ENCODE data around the gene KCTD14. TPM values are rescaled to one million over a fixed set of nuclear protein-coding genes. Genes with fewer than 3 reads are reported as not detected.

The KCTD14 gene
- total RNA-seq, 2 donors from 2014 or later, result 8.6 to 12.8 TPM

DNA sequence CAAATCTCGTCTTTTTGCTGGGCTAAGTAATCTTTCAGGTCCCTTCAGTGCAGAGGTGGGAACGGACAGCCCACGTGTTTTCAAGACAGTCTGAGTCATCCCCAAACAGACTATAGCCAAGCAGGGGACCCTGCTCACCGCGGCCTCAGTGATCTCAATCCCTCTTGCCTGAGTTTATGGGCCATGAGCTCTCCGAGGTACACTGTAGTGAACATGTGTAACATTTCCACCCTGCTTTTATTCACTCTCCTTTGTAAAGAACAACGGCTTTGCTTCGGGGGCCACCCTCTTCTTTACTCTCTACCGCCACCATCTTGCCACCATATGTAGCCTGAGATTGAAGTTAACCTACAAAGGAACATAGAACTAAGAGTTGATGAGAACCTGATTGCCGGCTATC is 11.5 kb upstream of the KCTD14 start:
- Histone ChIP-seq H3K27ac (ENCODE audit: low read depth, low read length) (no peak overlapping the region), H3K9me3 (ENCODE audit: control insufficient read depth, low read length) (no peaks in the 10 kb centered on the region), H3K27me3 (ENCODE audit: control insufficient read depth, insufficient read depth, low read length, poor library complexity, severe bottlenecking) (no peaks in the 10 kb centered on the region), H3K4me3 (ENCODE audit: low read length) (no peak overlapping the region), H3K4me1 (ENCODE audit: control insufficient read depth, insufficient read depth, low read length) (no peaks in the 10 kb centered on the region), H3K36me3 (ENCODE audit: control insufficient read depth, insufficient read depth, low read length) (no peaks in the 10 kb centered on the region), H3K9ac (ENCODE audit: extremely low read depth, low read length, poor library complexity, severe bottlenecking) (no peak overlapping the region)
- Mint-ChIP-seq H3K4me1 (peaks cover 6% of the 10 kb centered on the region), H3K9me3 (no peaks in the 10 kb centered on the region), H3K27me3 (ENCODE audit: insufficient read depth) (no peaks in the 10 kb centered on the region), H3K4me3 (no peak overlapping the region), H3K27ac (no peak overlapping the region), H3K36me3 (ENCODE audit: low read depth) (no peaks in the 10 kb centered on the region)
- TF ChIP-seq, protein P1, sequence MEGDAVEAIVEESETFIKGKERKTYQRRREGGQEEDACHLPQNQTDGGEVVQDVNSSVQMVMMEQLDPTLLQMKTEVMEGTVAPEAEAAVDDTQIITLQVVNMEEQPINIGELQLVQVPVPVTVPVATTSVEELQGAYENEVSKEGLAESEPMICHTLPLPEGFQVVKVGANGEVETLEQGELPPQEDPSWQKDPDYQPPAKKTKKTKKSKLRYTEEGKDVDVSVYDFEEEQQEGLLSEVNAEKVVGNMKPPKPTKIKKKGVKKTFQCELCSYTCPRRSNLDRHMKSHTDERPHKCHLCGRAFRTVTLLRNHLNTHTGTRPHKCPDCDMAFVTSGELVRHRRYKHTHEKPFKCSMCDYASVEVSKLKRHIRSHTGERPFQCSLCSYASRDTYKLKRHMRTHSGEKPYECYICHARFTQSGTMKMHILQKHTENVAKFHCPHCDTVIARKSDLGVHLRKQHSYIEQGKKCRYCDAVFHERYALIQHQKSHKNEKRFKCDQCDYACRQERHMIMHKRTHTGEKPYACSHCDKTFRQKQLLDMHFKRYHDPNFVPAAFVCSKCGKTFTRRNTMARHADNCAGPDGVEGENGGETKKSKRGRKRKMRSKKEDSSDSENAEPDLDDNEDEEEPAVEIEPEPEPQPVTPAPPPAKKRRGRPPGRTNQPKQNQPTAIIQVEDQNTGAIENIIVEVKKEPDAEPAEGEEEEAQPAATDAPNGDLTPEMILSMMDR (conservative IDR thresholded peaks at IDR 0.05), result peak; percentile 43
- 74 to 77% methylated on average over 10 of the region's 10 CpGs for WGBS, 2 experiments (ENCODE audit: insufficient coverage in 1 of 2, insufficient read length in 1 of 2)
- DNase-seq, result no peak

- no peak for DNase-seq
These were observed 10.0 kb upstream of the KCTD14 start for GRCh38 chr11:78033040-78033439.

DNA sequence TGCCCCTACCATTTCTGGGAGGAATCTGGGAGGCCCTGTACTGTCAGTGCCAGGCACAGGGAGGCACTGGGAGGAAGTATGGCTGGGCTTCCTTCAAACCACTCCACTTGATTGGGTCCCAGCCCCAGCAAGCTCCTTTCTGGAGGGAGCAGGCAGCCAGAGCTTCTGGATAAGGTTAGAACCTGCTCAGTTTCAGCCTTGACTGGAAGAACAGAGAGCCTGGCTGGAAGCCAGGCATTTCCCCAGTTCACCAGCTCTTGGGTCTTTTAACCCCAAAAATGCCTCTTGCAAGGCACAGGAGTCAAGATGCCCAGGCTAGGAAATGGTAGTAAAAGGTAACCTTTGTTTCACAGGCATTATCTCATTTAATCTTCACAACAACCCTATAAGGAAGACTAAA is 9.0 kb upstream of the KCTD14 start:
- H3K9me3 Mint-ChIP-seq, result no peaks in the 10 kb centered on the region
- Histone ChIP-seq H3K9me3 (ENCODE audit: control insufficient read depth, low read length) (no peaks in the 10 kb centered on the region), H3K27me3 (ENCODE audit: control insufficient read depth, insufficient read depth, low read length, poor library complexity, severe bottlenecking) (no peaks in the 10 kb centered on the region), H3K36me3 (ENCODE audit: control insufficient read depth, insufficient read depth, low read length) (no peaks in the 10 kb centered on the region), H3K9ac (ENCODE audit: extremely low read depth, low read length, poor library complexity, severe bottlenecking) (no peak overlapping the region), H3K4me1 (ENCODE audit: control insufficient read depth, insufficient read depth, low read length) (no peaks in the 10 kb centered on the region), H3K4me3 (ENCODE audit: low read length) (no peak overlapping the region), H3K27ac (ENCODE audit: low read depth, low read length) (no peak overlapping the region)
- TF ChIP-seq, protein P1 (conservative IDR thresholded peaks at IDR 0.05), result no peak
- no peaks in the 10 kb centered on the region for H3K36me3 Mint-ChIP-seq (ENCODE audit: low read depth)
- DNase-seq, result no peak
- no peaks in the 10 kb centered on the region for H3K27me3 Mint-ChIP-seq (ENCODE audit: insufficient read depth)
- peaks cover 6% of the 10 kb centered on the region for H3K4me1 Mint-ChIP-seq
- H3K27ac Mint-ChIP-seq, result no peak overlapping the region
- no peak overlapping the region for H3K4me3 Mint-ChIP-seq

More at GRCh38 chr11:78033040-78033439, 10.0 kb upstream of the KCTD14 start:
- Mint-ChIP-seq H3K27ac (no peak overlapping the region), H3K36me3 (ENCODE audit: low read depth) (no peaks in the 10 kb centered on the region), H3K9me3 (no peaks in the 10 kb centered on the region), H3K27me3 (ENCODE audit: insufficient read depth) (no peaks in the 10 kb centered on the region), H3K4me3 (no peak overlapping the region), H3K4me1 (peaks cover 6% of the 10 kb centered on the region)
- Histone ChIP-seq H3K4me1 (ENCODE audit: control insufficient read depth, insufficient read depth, low read length) (no peaks in the 10 kb centered on the region), H3K9me3 (ENCODE audit: control insufficient read depth, low read length) (no peaks in the 10 kb centered on the region), H3K27me3 (ENCODE audit: control insufficient read depth, insufficient read depth, low read length, poor library complexity, severe bottlenecking) (no peaks in the 10 kb centered on the region), H3K4me3 (ENCODE audit: low read length) (no peak overlapping the region), H3K36me3 (ENCODE audit: control insufficient read depth, insufficient read depth, low read length) (no peaks in the 10 kb centered on the region), H3K27ac (ENCODE audit: low read depth, low read length) (no peak overlapping the region), H3K9ac (ENCODE audit: extremely low read depth, low read length, poor library complexity, severe bottlenecking) (no peak overlapping the region)
- TF ChIP-seq, protein P1 (conservative IDR thresholded peaks at IDR 0.05), result no peak
- WGBS, 2 experiments (ENCODE audit: insufficient coverage in 1 of 2, insufficient read length in 1 of 2), result 63 to 81% methylated on average over 2 to 4 of the region's 4 CpGs

Measured in endodermal cell (in vitro differentiated cells).